NCI-H748 (cell line): ENCODE data around the gene CLSTN2.

Experiments used
- DNase-seq: peaks from one replicate; lab custom pipeline; 2025; ENCODE audit not compliant: unreplicated experiment; lab: John Stamatoyannopoulos, UW

Gene CLSTN2

GRCh38 chr3:140178482-140178881 is 243.5 kb downstream of the CLSTN2 start:
- DNase-seq = no peak

GRCh38 chr3:140180603-140181002 is 245.6 kb downstream of the CLSTN2 start:
- peak; percentile 78 for DNase-seq

GRCh38 chr3:140185375-140185774 is 250.4 kb downstream of the CLSTN2 start:
- DNase-seq = no peak

GRCh38 chr3:140186421-140186920 is 251.5 kb downstream of the CLSTN2 start:
- DNase-seq = peak; percentile 73

GRCh38 chr3:140187028-140187427 is 252.0 kb downstream of the CLSTN2 start:
- peak; percentile 19 for DNase-seq

- peak; percentile 40 for DNase-seq
Measured at GRCh38 chr3:140187656-140188221, 252.8 kb downstream of the CLSTN2 start.

GRCh38 chr3:140188285-140188684 is 253.3 kb downstream of the CLSTN2 start:
- no peak for DNase-seq

- no peak for DNase-seq
Measured at GRCh38 chr3:140189267-140189666, 254.3 kb downstream of the CLSTN2 start.

GRCh38 chr3:140189976-140190375 is 255.0 kb downstream of the CLSTN2 start:
- DNase-seq = no peak

GRCh38 chr3:140196970-140197369 is 262.0 kb downstream of the CLSTN2 start:
- no peak for DNase-seq

- no peak for DNase-seq
Measured at GRCh38 chr3:140198242-140198641, 263.3 kb downstream of the CLSTN2 start.

GRCh38 chr3:140199008-140199407 is 264.0 kb downstream of the CLSTN2 start:
- DNase-seq = no peak

- peak; percentile 78 for DNase-seq
Measured at GRCh38 chr3:140199743-140200142, 264.8 kb downstream of the CLSTN2 start.

GRCh38 chr3:140203510-140203909 is 268.5 kb downstream of the CLSTN2 start:
- peak; percentile 92 for DNase-seq

- no peak for DNase-seq
Measured at GRCh38 chr3:140204271-140204984, 269.4 kb downstream of the CLSTN2 start.

- peak; percentile 75 for DNase-seq
Measured at GRCh38 chr3:140205598-140205997, 270.6 kb downstream of the CLSTN2 start.

GRCh38 chr3:140206196-140207040 is 271.4 kb downstream of the CLSTN2 start:
- DNase-seq = peak; percentile 49

GRCh38 chr3:140207541-140207940 is 272.6 kb downstream of the CLSTN2 start:
- peak; percentile 76 for DNase-seq

- DNase-seq = peak; percentile 24
Measured at GRCh38 chr3:140216249-140216648, 281.3 kb downstream of the CLSTN2 start.

- no peak for DNase-seq
Measured at GRCh38 chr3:140219291-140219690, 284.3 kb downstream of the CLSTN2 start.

GRCh38 chr3:140219923-140220452 is 285.0 kb downstream of the CLSTN2 start:
- DNase-seq = peak; percentile 22
